ENCODE data around the gene CPTP. TPM values are rescaled to one million over a fixed set of nuclear protein-coding genes. Genes with fewer than 3 reads are reported as not detected.

CPTP gene
- total and polyA plus RNA-seq, 2 donors (not counting 1 experiment from before 2014, with no cell fraction given) = 17.1 to 18.8 TPM

- no peaks in the 10 kb centered on the region for H3K79me2 ChIP-seq (ENCODE audit: control insufficient read depth, insufficient read depth, low read length)
- DNase-seq (no peak), ATAC-seq (ENCODE audit: low read depth) (no peak)
- no peak overlapping the region for H3K4me3 ChIP-seq (ENCODE audit: control extremely low read depth in 1 of 5, extremely low read depth in 1 of 5, insufficient read depth in 1 of 5, low read depth in 2 of 5, low read length in 4 of 5)
- 96% methylated on average over 25 of the region's 26 CpGs for WGBS (ENCODE audit: insufficient coverage)
- H3K27me3 Mint-ChIP-seq = no peaks in the 10 kb centered on the region
- no peak overlapping the region for H3K9ac ChIP-seq (ENCODE audit: low read length)
- H3K27ac ChIP-seq (ENCODE audit: low read length in 2 of 2) = no peak overlapping the region
- no peak for TF ChIP-seq EZH2 (IDR thresholded peaks at IDR 0.05; ENCODE audit: borderline replicate concordance, insufficient read depth, low read depth, low read length, poor library complexity, severe bottlenecking)
- TF ChIP-seq, protein P1, sequence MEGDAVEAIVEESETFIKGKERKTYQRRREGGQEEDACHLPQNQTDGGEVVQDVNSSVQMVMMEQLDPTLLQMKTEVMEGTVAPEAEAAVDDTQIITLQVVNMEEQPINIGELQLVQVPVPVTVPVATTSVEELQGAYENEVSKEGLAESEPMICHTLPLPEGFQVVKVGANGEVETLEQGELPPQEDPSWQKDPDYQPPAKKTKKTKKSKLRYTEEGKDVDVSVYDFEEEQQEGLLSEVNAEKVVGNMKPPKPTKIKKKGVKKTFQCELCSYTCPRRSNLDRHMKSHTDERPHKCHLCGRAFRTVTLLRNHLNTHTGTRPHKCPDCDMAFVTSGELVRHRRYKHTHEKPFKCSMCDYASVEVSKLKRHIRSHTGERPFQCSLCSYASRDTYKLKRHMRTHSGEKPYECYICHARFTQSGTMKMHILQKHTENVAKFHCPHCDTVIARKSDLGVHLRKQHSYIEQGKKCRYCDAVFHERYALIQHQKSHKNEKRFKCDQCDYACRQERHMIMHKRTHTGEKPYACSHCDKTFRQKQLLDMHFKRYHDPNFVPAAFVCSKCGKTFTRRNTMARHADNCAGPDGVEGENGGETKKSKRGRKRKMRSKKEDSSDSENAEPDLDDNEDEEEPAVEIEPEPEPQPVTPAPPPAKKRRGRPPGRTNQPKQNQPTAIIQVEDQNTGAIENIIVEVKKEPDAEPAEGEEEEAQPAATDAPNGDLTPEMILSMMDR (IDR thresholded peaks at IDR 0.05) = no peak
- no peak overlapping the region for H3K4me3 Mint-ChIP-seq
- H4K20me1 ChIP-seq (ENCODE audit: control insufficient read depth, insufficient read depth, low read length, poor library complexity, severe bottlenecking) = no peaks in the 10 kb centered on the region
- H3K9me3 Mint-ChIP-seq (ENCODE audit: insufficient read depth) = no peaks in the 10 kb centered on the region
- CTCF ChIA-PET = no interaction called here
- peaks cover 2% of the 10 kb centered on the region for H3K4me1 Mint-ChIP-seq
- no peaks in the 10 kb centered on the region for H3K27me3 ChIP-seq (replicated peaks in 1 of 4; ENCODE audit: control extremely low read depth in 1 of 4, control insufficient read depth in 3 of 4, insufficient read depth in 4 of 4, low read length in 3 of 4)
- peaks cover 0 to 2% of the 10 kb centered on the region in 2 donors for H3K4me1 ChIP-seq (ENCODE audit: control insufficient read depth in 2 of 2, insufficient read depth in 2 of 2, low read length in 2 of 2)
- no peak overlapping the region for H2AFZ ChIP-seq (ENCODE audit: insufficient read depth, low read depth, low read length, poor library complexity, severe bottlenecking)
- no peak overlapping the region for H3K4me2 ChIP-seq (replicated peaks; ENCODE audit: low read depth, low read length, poor library complexity, severe bottlenecking)
- intact Hi-C loops (cut with micrococcal nuclease) = no loop called here
- H3K27ac Mint-ChIP-seq = no peak overlapping the region
- POLR2A ChIA-PET = no interaction called here
- peaks cover 0 to 12% of the 10 kb centered on the region in 2 experiments for H3K36me3 ChIP-seq (replicated peaks in 1 of 2; ENCODE audit: control extremely low read depth in 1 of 2, control insufficient read depth in 1 of 2, extremely low read depth in 1 of 2, insufficient read depth in 2 of 2, low read length in 1 of 2)
- peaks cover 0 to 7% (median 0%) of the 10 kb centered on the region in 3 donors for H3K9me3 ChIP-seq (ENCODE audit: control extremely low read depth in 1 of 3, control insufficient read depth in 2 of 3, insufficient read depth in 1 of 3, low read length in 2 of 3)
Measured at GRCh38 chr1:1336446-1336845, 11.8 kb downstream of the CPTP start.

- Mint-ChIP-seq H3K4me3 (no peak overlapping the region), H3K9me3 (ENCODE audit: insufficient read depth) (no peaks in the 10 kb centered on the region), H3K4me1 (peaks cover 2% of the 10 kb centered on the region), H3K27ac (no peak overlapping the region), H3K27me3 (no peaks in the 10 kb centered on the region)
- CTCF ChIA-PET = no interaction called here
- Histone ChIP-seq H3K4me2 (replicated peaks; ENCODE audit: low read depth, low read length, poor library complexity, severe bottlenecking) (no peak overlapping the region), H2AFZ (ENCODE audit: insufficient read depth, low read depth, low read length, poor library complexity, severe bottlenecking) (no peak overlapping the region), H3K9ac (ENCODE audit: low read length) (no peak overlapping the region), H3K4me3 (ENCODE audit: control extremely low read depth in 1 of 5, extremely low read depth in 1 of 5, insufficient read depth in 1 of 5, low read depth in 2 of 5, low read length in 4 of 5) (no peak overlapping the region), H3K27ac (ENCODE audit: low read length in 2 of 2) (no peak overlapping the region), H3K27me3 (replicated peaks in 1 of 4; ENCODE audit: control extremely low read depth in 1 of 4, control insufficient read depth in 3 of 4, insufficient read depth in 4 of 4, low read length in 3 of 4) (no peaks in the 10 kb centered on the region), H3K4me1 (ENCODE audit: control insufficient read depth in 2 of 2, insufficient read depth in 2 of 2, low read length in 2 of 2) (no peaks in the 10 kb centered on the region), H3K79me2 (ENCODE audit: control insufficient read depth, insufficient read depth, low read length) (no peaks in the 10 kb centered on the region), H3K36me3 (replicated peaks in 1 of 2; ENCODE audit: control extremely low read depth in 1 of 2, control insufficient read depth in 1 of 2, extremely low read depth in 1 of 2, insufficient read depth in 2 of 2, low read length in 1 of 2) (peaks cover 0 to 12% of the 10 kb centered on the region in 2 experiments), H3K9me3 (ENCODE audit: control extremely low read depth in 1 of 3, control insufficient read depth in 2 of 3, insufficient read depth in 1 of 3, low read length in 2 of 3) (peaks cover 0 to 7% (median 0%) of the 10 kb centered on the region in 3 donors), H4K20me1 (ENCODE audit: control insufficient read depth, insufficient read depth, low read length, poor library complexity, severe bottlenecking) (no peaks in the 10 kb centered on the region)
- 94% methylated on average over 31 of the region's 32 CpGs for WGBS (ENCODE audit: insufficient coverage)
- TF ChIP-seq, protein P1 (IDR thresholded peaks at IDR 0.05) = no peak
- no peak for TF ChIP-seq EZH2 (IDR thresholded peaks at IDR 0.05; ENCODE audit: borderline replicate concordance, insufficient read depth, low read depth, low read length, poor library complexity, severe bottlenecking)
- POLR2A ChIA-PET = no interaction called here
- ATAC-seq (ENCODE audit: low read depth) (no peak), DNase-seq (no peak)
- intact Hi-C loops (cut with micrococcal nuclease) = no loop called here
Measured at GRCh38 chr1:1336931-1337792, 12.6 kb downstream of the CPTP start.
